Measurements from ENCODE around the gene DUSP18. TPM values are rescaled to one million over a fixed set of nuclear protein-coding genes. Genes with fewer than 3 reads are reported as not detected.
A peak's percentile ranks its signal among the peaks of the same experiment; 100 is the strongest.
"Not testable (repeated sequence)": the region's sequence is repeated elsewhere in the genome, so short reads cannot be mapped to it uniquely, and the experiment has no call there.

DUSP18 gene
- polyA plus RNA-seq (2013), result 4.8 and 5.0 TPM in 2 replicates

DNA sequence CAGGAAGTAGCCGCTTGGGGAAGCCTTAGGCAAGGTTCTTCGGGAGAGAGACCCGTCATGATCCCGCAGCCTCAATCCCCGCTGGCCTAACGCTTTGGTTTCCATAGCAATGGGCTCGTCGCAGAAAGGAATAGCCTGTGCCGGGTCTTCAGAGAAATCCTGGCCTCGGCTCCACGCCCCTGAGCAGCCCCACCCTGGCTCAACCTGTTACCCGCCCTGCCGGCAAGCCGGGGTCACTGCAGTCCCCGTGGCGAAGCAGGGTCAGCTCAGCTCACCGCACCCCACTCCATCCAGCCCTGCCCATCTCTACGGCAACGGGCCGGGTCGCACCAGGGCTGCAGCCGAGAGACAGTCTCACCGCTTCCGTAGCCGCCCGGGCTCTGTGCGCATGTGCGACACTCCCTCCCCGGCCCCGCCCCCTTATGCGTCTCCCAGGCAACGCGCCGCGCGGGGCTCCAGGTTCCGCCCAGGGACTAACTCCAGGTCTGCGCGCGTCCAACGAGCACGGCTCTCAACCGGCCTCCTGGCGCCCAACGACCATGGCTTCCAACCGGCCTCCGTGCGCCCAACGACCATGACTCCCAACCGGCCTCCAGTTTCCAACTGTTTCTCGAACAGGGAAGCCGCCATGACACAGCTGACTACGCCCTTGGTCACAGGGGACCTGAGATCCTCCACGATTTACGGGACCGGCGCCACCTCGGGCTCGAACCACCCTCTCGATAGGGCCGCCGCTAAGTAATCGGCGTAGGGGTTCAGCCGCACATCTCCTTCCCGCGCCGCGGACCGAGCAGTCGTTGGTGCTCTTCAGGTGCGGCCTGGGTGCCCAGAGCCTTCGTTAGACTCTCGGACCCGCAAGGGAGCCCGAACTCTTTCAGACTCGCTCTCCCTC, at the start of gene DUSP18:
TSS of gene DUSP18 (minus strand) at position 382 of the 892 bp plus-strand sequence. CDS start 3,872 bp downstream, outside the sequence.
- Histone ChIP-seq H3K36me3 (ENCODE audit: control insufficient read depth in 1 of 2, insufficient read depth in 2 of 2, low read length in 2 of 2) (peaks cover 3 to 8% of the 10 kb centered on the region in 2 experiments), H3K9ac (ENCODE audit: low read length) (peak within 1 kb of the TSS; percentile 54), H4K91ac (ENCODE audit: low read depth, low read length) (no peak within 1 kb of the TSS), H3K27ac (ENCODE audit: low read depth, low read length) (no peak within 1 kb of the TSS), H3K23ac (ENCODE audit: low read length) (no peak within 1 kb of the TSS), H3K79me2 (ENCODE audit: control insufficient read depth, insufficient read depth, low read length, poor library complexity) (peaks cover 2% of the 10 kb centered on the region), H3K9me3 (ENCODE audit: insufficient read depth, low read depth, low read length) (no peaks in the 10 kb centered on the region), H2AFZ (ENCODE audit: insufficient read depth, low read length, poor library complexity) (peak within 1 kb of the TSS; percentile 90), H3K14ac (ENCODE audit: low read length) (peak within 1 kb of the TSS; percentile 19), H3K4me3 (ENCODE audit: low read depth, low read length) (peak within 1 kb of the TSS; percentile 91), H3K27me3 (ENCODE audit: insufficient read depth, low read length) (peaks cover 5% of the 10 kb centered on the region), H3K4me2 (ENCODE audit: low read length) (peak within 1 kb of the TSS; percentile 94), H3K4me1 (ENCODE audit: control insufficient read depth in 1 of 2, insufficient read depth in 2 of 2, low read length in 2 of 2) (peaks cover 6 to 10% of the 10 kb centered on the region in 2 experiments), H3K18ac (ENCODE audit: low read length) (no peak within 1 kb of the TSS), H2BK5ac (ENCODE audit: low read depth, low read length, poor library complexity) (no peak within 1 kb of the TSS), H2AK5ac (ENCODE audit: low read length) (no peak within 1 kb of the TSS), H4K12ac (ENCODE audit: low read depth, low read length) (peak within 1 kb of the TSS; percentile 54), H2BK120ac (ENCODE audit: insufficient read depth, low read length, poor library complexity) (no peak within 1 kb of the TSS), H3K4ac (ENCODE audit: low read depth, low read length) (no peak within 1 kb of the TSS), H4K8ac (ENCODE audit: low read depth, low read length) (peak within 1 kb of the TSS; percentile 64), H3K79me1 (ENCODE audit: low read length) (peaks cover 2% of the 10 kb centered on the region), H2BK12ac (ENCODE audit: low read length) (no peak within 1 kb of the TSS)
- WGBS (ENCODE audit: extremely low coverage, insufficient coverage, insufficient read length), result no CpG with 5 or more reads among the region's 77 CpGs
- peak; percentile 92 to 96 for DNase-seq

DNA sequence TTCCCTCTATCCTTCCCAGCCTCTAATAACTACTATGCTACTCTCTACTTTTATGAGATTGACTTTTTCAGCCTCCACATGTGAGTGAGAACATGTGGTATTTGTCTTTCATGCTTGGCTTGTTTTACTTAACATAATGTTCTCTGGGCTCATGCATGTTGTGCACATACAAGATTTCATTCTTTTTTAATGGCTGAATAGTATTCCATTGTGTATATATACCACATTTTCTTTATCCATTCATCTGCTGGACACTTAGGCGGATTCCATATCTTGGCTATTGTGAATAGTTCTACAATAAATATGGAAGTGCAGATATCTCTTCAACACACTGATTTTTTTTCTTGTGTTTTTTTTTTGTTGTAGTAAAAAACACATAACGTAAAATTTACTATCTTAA, 46.4 kb upstream of the DUSP18 start:
- H3K18ac ChIP-seq (ENCODE audit: low read length), result no peak overlapping the region
- H3K36me3 ChIP-seq (ENCODE audit: control insufficient read depth in 1 of 2, insufficient read depth in 2 of 2, low read length in 2 of 2), result no peaks in the 10 kb centered on the region
- no peak overlapping the region for H3K14ac ChIP-seq (ENCODE audit: low read length)
- no peak overlapping the region for H3K9ac ChIP-seq (ENCODE audit: low read length)
- no peak overlapping the region for H4K12ac ChIP-seq (ENCODE audit: low read depth, low read length)
- no peaks in the 10 kb centered on the region for H3K9me3 ChIP-seq (ENCODE audit: insufficient read depth, low read depth, low read length)
- no peak overlapping the region for H2AFZ ChIP-seq (ENCODE audit: insufficient read depth, low read length, poor library complexity)
- H3K23ac ChIP-seq (ENCODE audit: low read length), result no peak overlapping the region
- H3K27ac ChIP-seq (ENCODE audit: low read depth, low read length), result no peak overlapping the region
- H4K91ac ChIP-seq (ENCODE audit: low read depth, low read length), result no peak overlapping the region
- H3K4me1 ChIP-seq (ENCODE audit: control insufficient read depth in 1 of 2, insufficient read depth in 2 of 2, low read length in 2 of 2), result no peaks in the 10 kb centered on the region
- H2AK5ac ChIP-seq (ENCODE audit: low read length), result no peak overlapping the region
- H2BK12ac ChIP-seq (ENCODE audit: low read length), result no peak overlapping the region
- H4K8ac ChIP-seq (ENCODE audit: low read depth, low read length), result no peak overlapping the region
- H3K27me3 ChIP-seq (ENCODE audit: insufficient read depth, low read length), result no peaks in the 10 kb centered on the region
- no peak overlapping the region for H3K4me3 ChIP-seq (ENCODE audit: low read depth, low read length)
- no peaks in the 10 kb centered on the region for H3K79me1 ChIP-seq (ENCODE audit: low read length)
- H3K4me2 ChIP-seq (ENCODE audit: low read length), result no peak overlapping the region
- no peaks in the 10 kb centered on the region for H3K79me2 ChIP-seq (ENCODE audit: control insufficient read depth, insufficient read depth, low read length, poor library complexity)
- no peak overlapping the region for H2BK5ac ChIP-seq (ENCODE audit: low read depth, low read length, poor library complexity)
- H3K4ac ChIP-seq (ENCODE audit: low read depth, low read length), result no peak overlapping the region
- DNase-seq, result no peak
- WGBS (ENCODE audit: extremely low coverage, insufficient coverage, insufficient read length), result no CpG with 5 or more reads among the region's 2 CpGs
- no peak overlapping the region for H2BK120ac ChIP-seq (ENCODE audit: insufficient read depth, low read length, poor library complexity)

GRCh38 chr22:30712094-30712493, 44.4 kb upstream of the DUSP18 start:
- Histone ChIP-seq H3K4me2 (ENCODE audit: low read length) (no peak overlapping the region), H3K4ac (ENCODE audit: low read depth, low read length) (no peak overlapping the region), H4K12ac (ENCODE audit: low read depth, low read length) (no peak overlapping the region), H3K23ac (ENCODE audit: low read length) (no peak overlapping the region), H3K79me2 (ENCODE audit: control insufficient read depth, insufficient read depth, low read length, poor library complexity) (no peaks in the 10 kb centered on the region), H4K91ac (ENCODE audit: low read depth, low read length) (no peak overlapping the region), H2BK120ac (ENCODE audit: insufficient read depth, low read length, poor library complexity) (no peak overlapping the region), H3K27ac (ENCODE audit: low read depth, low read length) (no peak overlapping the region), H3K18ac (ENCODE audit: low read length) (no peak overlapping the region), H2AK5ac (ENCODE audit: low read length) (no peak overlapping the region), H3K27me3 (ENCODE audit: insufficient read depth, low read length) (no peaks in the 10 kb centered on the region), H3K4me3 (ENCODE audit: low read depth, low read length) (no peak overlapping the region), H4K8ac (ENCODE audit: low read depth, low read length) (no peak overlapping the region), H2AFZ (ENCODE audit: insufficient read depth, low read length, poor library complexity) (no peak overlapping the region), H3K9me3 (ENCODE audit: insufficient read depth, low read depth, low read length) (no peaks in the 10 kb centered on the region), H3K9ac (ENCODE audit: low read length) (no peak overlapping the region), H3K36me3 (ENCODE audit: control insufficient read depth in 1 of 2, insufficient read depth in 2 of 2, low read length in 2 of 2) (no peaks in the 10 kb centered on the region), H3K79me1 (ENCODE audit: low read length) (no peaks in the 10 kb centered on the region), H2BK12ac (ENCODE audit: low read length) (no peak overlapping the region), H2BK5ac (ENCODE audit: low read depth, low read length, poor library complexity) (no peak overlapping the region), H3K4me1 (ENCODE audit: control insufficient read depth in 1 of 2, insufficient read depth in 2 of 2, low read length in 2 of 2) (no peaks in the 10 kb centered on the region), H3K14ac (ENCODE audit: low read length) (no peak overlapping the region)
- DNase-seq, result no peak
- no CpG with 5 or more reads among the region's 1 CpG for WGBS (ENCODE audit: extremely low coverage, insufficient coverage, insufficient read length)

DNA sequence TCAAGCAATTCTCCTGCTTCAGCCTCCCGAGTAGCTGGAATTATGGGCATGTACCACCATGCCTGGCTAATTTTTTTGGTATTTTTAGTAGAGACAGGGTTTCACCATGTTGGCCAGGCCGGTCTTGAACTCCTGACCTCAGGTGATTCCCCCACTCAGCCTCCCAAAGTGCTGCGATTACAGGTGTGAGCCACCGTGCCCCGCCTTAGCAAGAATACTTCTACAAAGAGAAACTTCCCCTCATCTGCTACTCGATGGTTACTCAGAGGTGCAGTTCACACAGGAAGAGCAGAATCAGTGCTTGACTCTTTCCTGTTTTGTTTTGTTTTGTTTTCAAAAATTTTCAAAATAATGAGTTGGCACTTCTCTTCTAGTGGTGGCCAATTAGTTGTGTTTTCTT, 42.3 kb upstream of the DUSP18 start:
- WGBS (ENCODE audit: extremely low coverage, insufficient coverage, insufficient read length), result no CpG with 5 or more reads among the region's 6 CpGs
- H3K27me3 ChIP-seq (ENCODE audit: insufficient read depth, low read length); H3K79me2 ChIP-seq (ENCODE audit: control insufficient read depth, insufficient read depth, low read length, poor library complexity); H3K79me1 ChIP-seq (ENCODE audit: low read length); H3K9ac ChIP-seq (ENCODE audit: low read length); H2BK12ac ChIP-seq (ENCODE audit: low read length); H2BK5ac ChIP-seq (ENCODE audit: low read depth, low read length, poor library complexity); H3K9me3 ChIP-seq (ENCODE audit: insufficient read depth, low read depth, low read length); H3K14ac ChIP-seq (ENCODE audit: low read length); H4K12ac ChIP-seq (ENCODE audit: low read depth, low read length); H3K4me1 ChIP-seq (ENCODE audit: control insufficient read depth in 1 of 2, insufficient read depth in 2 of 2, low read length in 2 of 2); H3K4ac ChIP-seq (ENCODE audit: low read depth, low read length); H3K4me3 ChIP-seq (ENCODE audit: low read depth, low read length); H2BK120ac ChIP-seq (ENCODE audit: insufficient read depth, low read length, poor library complexity); H4K91ac ChIP-seq (ENCODE audit: low read depth, low read length); H2AK5ac ChIP-seq (ENCODE audit: low read length); H2AFZ ChIP-seq (ENCODE audit: insufficient read depth, low read length, poor library complexity); H3K18ac ChIP-seq (ENCODE audit: low read length); H3K4me2 ChIP-seq (ENCODE audit: low read length); H4K8ac ChIP-seq (ENCODE audit: low read depth, low read length); H3K27ac ChIP-seq (ENCODE audit: low read depth, low read length); H3K36me3 ChIP-seq (ENCODE audit: control insufficient read depth in 1 of 2, insufficient read depth in 2 of 2, low read length in 2 of 2); H3K23ac ChIP-seq (ENCODE audit: low read length): not testable (repeated sequence)
- DNase-seq, result peak in 1 of 2 donors; percentile 59

All from trophoblast cell (in vitro differentiated cells and primary cell).